MCF 10A (cell line): ENCODE results near the gene C10orf105. TPM values are rescaled to one million over a fixed set of nuclear protein-coding genes. Genes with fewer than 3 reads are reported as not detected.

Source experiments
- BruUV-seq: library from RNA; stranded (reverse); fragments of 400-500 nt; replicated peaks from 2 replicates; lab custom pipeline; 2021; lab: Mats Ljungman, UMichigan
- CTCF ChIA-PET: fragments of 300-600 bp; sonication (Branson Sonifier 250); formaldehyde crosslinking; extraction: SDS; loops from one replicate; lab custom pipeline; 2021; ENCODE audit warnings: antibody characterized with exemption, inconsistent platforms; lab: Yijun Ruan, JAX
- POLR2A ChIA-PET: fragments of 300-600, 350-650 bp; sonication (Branson Sonifier 250); formaldehyde crosslinking; extraction: SDS; loops from one replicate; lab custom pipeline; 2020; ENCODE audit warnings: antibody characterized with exemption, inconsistent platforms; lab: Yijun Ruan, JAX
- DNase-seq: peaks from one replicate; pipeline ENCODE4 v3.0.0-alpha.2; 2018; ENCODE audit not compliant: unreplicated experiment
- H3K27ac Mint-ChIP-seq: one replicate; pipeline ENCODE4 v1.8.0; 2022; ENCODE audit warnings: mild to moderate bottlenecking, low read depth, mixed read lengths; ENCODE audit not compliant: unreplicated experiment
- H3K27me3 Mint-ChIP-seq: one replicate; pipeline ENCODE4 v1.8.0; 2022; ENCODE audit warnings: mixed read lengths; ENCODE audit not compliant: insufficient read depth, unreplicated experiment
- H3K36me3 Mint-ChIP-seq: one replicate; pipeline ENCODE4 v1.8.0; 2022; ENCODE audit warnings: mild to moderate bottlenecking, moderate library complexity, mixed read lengths; ENCODE audit not compliant: insufficient read depth, unreplicated experiment
- H3K4me1 Mint-ChIP-seq: one replicate; pipeline ENCODE4 v1.8.0; 2022; ENCODE audit warnings: mixed read lengths; ENCODE audit not compliant: insufficient read depth, unreplicated experiment
- H3K4me3 Mint-ChIP-seq: one replicate; pipeline ENCODE4 v1.8.0; 2022; ENCODE audit warnings: mild to moderate bottlenecking, moderate library complexity, mixed read lengths; ENCODE audit not compliant: unreplicated experiment
- H3K9me3 Mint-ChIP-seq: one replicate; pipeline ENCODE4 v1.8.0; 2022; ENCODE audit warnings: mixed read lengths; ENCODE audit not compliant: unreplicated experiment
- CTCF ChIP-seq: fragments of 200-600 bp; IDR thresholded peaks from one replicate; pipeline ENCODE4 v1.8.0; 2022; ENCODE audit warnings: antibody characterized with exemption, mild to moderate bottlenecking; ENCODE audit not compliant: unreplicated experiment
- intact Hi-C: fragments of 100-400 bp; cut with micrococcal nuclease; formaldehyde crosslinking; loops from 2 replicates; pipeline ENCODE4 v1.14.1; 2022
- total RNA-seq: library from RNA; stranded (reverse); gene quantifications from 2 replicates; pipeline ENCODE4 v1.2.3, GENCODE V29; 2022

The C10orf105 gene
- total RNA-seq, 1 experiment from 2014 or later = not detected

GRCh38 chr10:71706216-71707121, 13.1 kb downstream of the C10orf105 start:
- BruUV-seq = no TSS peak
- H3K4me1 Mint-ChIP-seq = peaks cover 5% of the 10 kb centered on the region
- POLR2A ChIA-PET = interaction anchor here (0.7 to 1.2 kb wide), 2 partner anchors 10 to 387 kb away, joined by 3 to 4 read pairs; partner anchors contain the start of gene SLC29A3

GRCh38 chr10:71705582-71705981, 14.0 kb downstream of the C10orf105 start:
- CTCF ChIA-PET = interaction anchor here (0.5 to 6.1 kb wide), 11 partner anchors 8 to 455 kb away, joined by 3 to 57 read pairs (median 4); no protein-coding TSS in a partner anchor
- DNase-seq = peak; percentile 36
- Mint-ChIP-seq H3K4me3 (no peak overlapping the region), H3K27me3 (no peaks in the 10 kb centered on the region), H3K36me3 (no peaks in the 10 kb centered on the region), H3K4me1 (peaks cover 3% of the 10 kb centered on the region), H3K27ac (no peak overlapping the region), H3K9me3 (no peaks in the 10 kb centered on the region)
- TF ChIP-seq CTCF = no peak
- intact Hi-C loops = no loop called here
- POLR2A ChIA-PET = interaction anchor here (1.2 kb wide), 1 partner anchor 386 kb away, joined by 4 read pairs; the partner anchor contains the start of gene SLC29A3
- no TSS peak for BruUV-seq

More at GRCh38 chr10:71706216-71707121, 13.1 kb downstream of the C10orf105 start:
- DNase-seq = no peak
- no peak overlapping the region for H3K27ac Mint-ChIP-seq
- H3K27me3 Mint-ChIP-seq = no peaks in the 10 kb centered on the region
- intact Hi-C loops = no loop called here
- H3K36me3 Mint-ChIP-seq = no peaks in the 10 kb centered on the region
- no peaks in the 10 kb centered on the region for H3K9me3 Mint-ChIP-seq
- CTCF ChIA-PET = interaction anchor here (0.6 to 6.1 kb wide), 11 partner anchors 9 to 392 kb away, joined by 3 to 57 read pairs (median 4); partner anchors contain the start of gene SLC29A3
- H3K4me3 Mint-ChIP-seq = no peak overlapping the region
- TF ChIP-seq CTCF = no peak

GRCh38 chr10:71704816-71705215, 14.8 kb downstream of the C10orf105 start:
- no peaks in the 10 kb centered on the region for H3K9me3 Mint-ChIP-seq
- POLR2A ChIA-PET = interaction anchor here (0.6 kb wide), 1 partner anchor 145 kb away, joined by 4 read pairs; no protein-coding TSS in a partner anchor
- DNase-seq = no peak
- H3K4me3 Mint-ChIP-seq = no peak overlapping the region
- H3K27me3 Mint-ChIP-seq = no peaks in the 10 kb centered on the region
- H3K27ac Mint-ChIP-seq = no peak overlapping the region
- BruUV-seq = no TSS peak
- H3K4me1 Mint-ChIP-seq = no peaks in the 10 kb centered on the region
- CTCF ChIA-PET = interaction anchor here (0.5 to 6.1 kb wide), 8 partner anchors 8 to 454 kb away, joined by 3 to 57 read pairs (median 4); no protein-coding TSS in a partner anchor
- no peaks in the 10 kb centered on the region for H3K36me3 Mint-ChIP-seq
- TF ChIP-seq CTCF = no peak
- intact Hi-C loops = no loop called here

- POLR2A ChIA-PET = interaction anchor here (0.7 kb wide), 1 partner anchor 309 kb away, joined by 5 read pairs; no protein-coding TSS in a partner anchor
- H3K36me3 Mint-ChIP-seq = no peaks in the 10 kb centered on the region
- intact Hi-C loops = no loop called here
- BruUV-seq = no TSS peak
- no peaks in the 10 kb centered on the region for H3K4me1 Mint-ChIP-seq
- no peak overlapping the region for H3K27ac Mint-ChIP-seq
- CTCF ChIA-PET = interaction anchor here (0.6 to 6.1 kb wide), 3 partner anchors 6 to 33 kb away, joined by 3 to 57 read pairs (median 3); no protein-coding TSS in a partner anchor
- no peak for TF ChIP-seq CTCF
- DNase-seq = no peak
- H3K4me3 Mint-ChIP-seq = no peak overlapping the region
- H3K9me3 Mint-ChIP-seq = no peaks in the 10 kb centered on the region
- H3K27me3 Mint-ChIP-seq = no peaks in the 10 kb centered on the region
These were observed 16.0 kb downstream of the C10orf105 start for GRCh38 chr10:71703577-71703976.
